ENCODE data around the gene SLC2A14.
"Not testable (repeated sequence)": the region's sequence is repeated elsewhere in the genome, so short reads cannot be mapped to it uniquely, and the experiment has no call there.

Gene SLC2A14

DNA sequence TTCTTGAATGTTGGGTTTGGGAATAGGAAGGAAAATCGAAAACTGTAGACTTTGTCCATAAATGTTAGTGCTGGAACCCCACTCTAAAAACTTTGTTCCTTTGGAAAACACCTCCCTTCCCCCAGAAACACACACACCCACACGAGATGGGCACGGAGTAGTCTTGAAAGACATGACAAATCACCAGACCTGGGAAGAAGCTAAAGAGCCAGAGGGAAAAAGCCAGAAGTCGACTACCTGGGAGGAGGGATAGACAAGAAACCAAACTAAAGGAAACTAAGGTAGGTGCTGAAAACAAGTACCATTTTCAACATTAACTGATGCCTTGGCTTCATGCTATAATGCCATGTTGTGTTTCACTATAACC lies 84.4 kb downstream of the SLC2A14 start:
- Histone ChIP-seq H3K27ac (ENCODE audit: poor library complexity, severe bottlenecking) (no peak overlapping the region), H3K9me3 (ENCODE audit: severe bottlenecking) (no peaks in the 10 kb centered on the region), H3K27me3 (ENCODE audit: insufficient read depth, poor library complexity, severe bottlenecking) (no peaks in the 10 kb centered on the region), H3K36me3 (ENCODE audit: low read depth) (no peaks in the 10 kb centered on the region), H3K4me1 (ENCODE audit: insufficient read depth, poor library complexity, severe bottlenecking) (no peaks in the 10 kb centered on the region), H3K4me3 (ENCODE audit: severe bottlenecking) (no peak overlapping the region)
- ATAC-seq (ENCODE audit: low read depth), result no peak
- no peak for DNase-seq (ENCODE audit: low spot score)
- TF ChIP-seq, protein P1, sequence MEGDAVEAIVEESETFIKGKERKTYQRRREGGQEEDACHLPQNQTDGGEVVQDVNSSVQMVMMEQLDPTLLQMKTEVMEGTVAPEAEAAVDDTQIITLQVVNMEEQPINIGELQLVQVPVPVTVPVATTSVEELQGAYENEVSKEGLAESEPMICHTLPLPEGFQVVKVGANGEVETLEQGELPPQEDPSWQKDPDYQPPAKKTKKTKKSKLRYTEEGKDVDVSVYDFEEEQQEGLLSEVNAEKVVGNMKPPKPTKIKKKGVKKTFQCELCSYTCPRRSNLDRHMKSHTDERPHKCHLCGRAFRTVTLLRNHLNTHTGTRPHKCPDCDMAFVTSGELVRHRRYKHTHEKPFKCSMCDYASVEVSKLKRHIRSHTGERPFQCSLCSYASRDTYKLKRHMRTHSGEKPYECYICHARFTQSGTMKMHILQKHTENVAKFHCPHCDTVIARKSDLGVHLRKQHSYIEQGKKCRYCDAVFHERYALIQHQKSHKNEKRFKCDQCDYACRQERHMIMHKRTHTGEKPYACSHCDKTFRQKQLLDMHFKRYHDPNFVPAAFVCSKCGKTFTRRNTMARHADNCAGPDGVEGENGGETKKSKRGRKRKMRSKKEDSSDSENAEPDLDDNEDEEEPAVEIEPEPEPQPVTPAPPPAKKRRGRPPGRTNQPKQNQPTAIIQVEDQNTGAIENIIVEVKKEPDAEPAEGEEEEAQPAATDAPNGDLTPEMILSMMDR (IDR thresholded peaks at IDR 0.05; ENCODE audit: poor library complexity, severe bottlenecking), result no peak

GRCh38 chr12:7787574-7788293 lies 85.0 kb downstream of the SLC2A14 start:
- TF ChIP-seq, protein P1 (IDR thresholded peaks at IDR 0.05; ENCODE audit: poor library complexity, severe bottlenecking), result no peak
- Histone ChIP-seq H3K4me1 (ENCODE audit: insufficient read depth, poor library complexity, severe bottlenecking) (no peaks in the 10 kb centered on the region), H3K27me3 (ENCODE audit: insufficient read depth, poor library complexity, severe bottlenecking) (no peaks in the 10 kb centered on the region), H3K36me3 (ENCODE audit: low read depth) (no peaks in the 10 kb centered on the region), H3K9me3 (ENCODE audit: severe bottlenecking) (no peaks in the 10 kb centered on the region), H3K4me3 (ENCODE audit: severe bottlenecking) (no peak overlapping the region), H3K27ac (ENCODE audit: poor library complexity, severe bottlenecking) (no peak overlapping the region)
- ATAC-seq (ENCODE audit: low read depth) (no peak), DNase-seq (ENCODE audit: low spot score) (no peak)

GRCh38 chr12:7784701-7785100 lies 88.0 kb downstream of the SLC2A14 start:
- H3K9me3 ChIP-seq (ENCODE audit: severe bottlenecking), result no peaks in the 10 kb centered on the region
- TF ChIP-seq, protein P1 (IDR thresholded peaks at IDR 0.05; ENCODE audit: poor library complexity, severe bottlenecking), result no peak
- H3K36me3 ChIP-seq (ENCODE audit: low read depth), result no peaks in the 10 kb centered on the region
- H3K27me3 ChIP-seq (ENCODE audit: insufficient read depth, poor library complexity, severe bottlenecking), result no peaks in the 10 kb centered on the region
- no peak for ATAC-seq (ENCODE audit: low read depth)
- no peaks in the 10 kb centered on the region for H3K4me1 ChIP-seq (ENCODE audit: insufficient read depth, poor library complexity, severe bottlenecking)
- H3K27ac ChIP-seq (ENCODE audit: poor library complexity, severe bottlenecking), result no peak overlapping the region
- no peak for DNase-seq (ENCODE audit: low spot score)
- H3K4me3 ChIP-seq (ENCODE audit: severe bottlenecking), result no peak overlapping the region

- not testable (repeated sequence) for H3K36me3 ChIP-seq (ENCODE audit: low read depth); ATAC-seq (ENCODE audit: low read depth); H3K4me1 ChIP-seq (ENCODE audit: insufficient read depth, poor library complexity, severe bottlenecking); H3K27me3 ChIP-seq (ENCODE audit: insufficient read depth, poor library complexity, severe bottlenecking); H3K27ac ChIP-seq (ENCODE audit: poor library complexity, severe bottlenecking); H3K4me3 ChIP-seq (ENCODE audit: severe bottlenecking); H3K9me3 ChIP-seq (ENCODE audit: severe bottlenecking); DNase-seq (ENCODE audit: low spot score)
Observed at GRCh38 chr12:7783433-7783832, 89.3 kb downstream of the SLC2A14 start.

DNA sequence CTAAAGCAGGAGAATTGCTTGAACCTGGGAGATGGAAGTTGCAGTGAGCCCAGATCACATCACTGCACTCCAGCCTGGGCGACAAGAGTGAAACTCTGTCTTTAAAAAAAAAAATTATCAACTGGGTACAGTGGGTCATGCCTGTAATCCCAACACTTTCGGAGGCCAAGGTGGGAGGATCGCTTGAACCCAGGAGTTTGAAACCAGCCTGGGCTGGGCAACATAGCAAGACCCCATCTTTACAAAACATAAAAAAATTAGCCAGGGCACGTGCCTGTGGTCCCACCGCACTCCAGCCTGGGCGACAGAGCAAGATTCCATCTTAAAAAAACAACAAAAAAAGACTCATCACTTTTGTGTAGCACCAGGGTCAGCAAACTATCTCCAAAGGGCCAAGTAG lies 90.7 kb downstream of the SLC2A14 start:
- no peak overlapping the region for H3K4me3 ChIP-seq (ENCODE audit: severe bottlenecking)
- no peak for ATAC-seq (ENCODE audit: low read depth)
- no peaks in the 10 kb centered on the region for H3K36me3 ChIP-seq (ENCODE audit: low read depth)
- H3K27me3 ChIP-seq (ENCODE audit: insufficient read depth, poor library complexity, severe bottlenecking), result no peaks in the 10 kb centered on the region
- DNase-seq (ENCODE audit: low spot score), result no peak
- TF ChIP-seq, protein P1 (IDR thresholded peaks at IDR 0.05; ENCODE audit: poor library complexity, severe bottlenecking), result no peak
- no peak overlapping the region for H3K27ac ChIP-seq (ENCODE audit: poor library complexity, severe bottlenecking)
- no peaks in the 10 kb centered on the region for H3K4me1 ChIP-seq (ENCODE audit: insufficient read depth, poor library complexity, severe bottlenecking)
- H3K9me3 ChIP-seq (ENCODE audit: severe bottlenecking), result no peaks in the 10 kb centered on the region

Data from RWPE2 (cell line).